Epithelial cell of proximal tubule (primary cell): Measurements from ENCODE around the gene PRRT1B. TPM values are rescaled to one million over a fixed set of nuclear protein-coding genes. Genes with fewer than 3 reads are reported as not detected.

Experiments used
- DNase-seq: peaks from one replicate; pipeline ENCODE4 v3.0.0-alpha.2; 2011; ENCODE audit warnings: low read depth
- H3K4me3 ChIP-seq: 2 replicates; pipeline ENCODE4 v1.5.1; 2011; ENCODE audit warnings: low read depth, mild to moderate bottlenecking, low read length
- CTCF ChIP-seq: conservative IDR thresholded peaks from 2 replicates; pipeline ENCODE4 v1.5.1; 2012; ENCODE audit warnings: low read depth, mild to moderate bottlenecking, low read length
- total RNA-seq: library from RNA; depleted of rRNA; stranded (reverse); fragments of >200 nt; gene quantifications from 2 replicates; pipeline ENCODE4 v1.2.3, GENCODE V29; 2015

Gene PRRT1B
- total RNA-seq, 1 donor from 2014 or later, result not detected

GRCh38 chr9:131562032-131562959 is 17.0 kb downstream of the PRRT1B start:
- DNase-seq, result no peak
- H3K4me3 ChIP-seq, result no peak overlapping the region
- TF ChIP-seq CTCF, result no peak

- DNase-seq, result no peak
- no peak overlapping the region for H3K4me3 ChIP-seq
- no peak for TF ChIP-seq CTCF
Observed at GRCh38 chr9:131565369-131565768, 20.0 kb downstream of the PRRT1B start.

GRCh38 chr9:131566158-131566557 is 20.8 kb downstream of the PRRT1B start:
- H3K4me3 ChIP-seq, result no peak overlapping the region
- no peak for DNase-seq
- TF ChIP-seq CTCF, result no peak

GRCh38 chr9:131567910-131568309 is 22.6 kb downstream of the PRRT1B start:
- DNase-seq, result no peak
- no peak overlapping the region for H3K4me3 ChIP-seq
- TF ChIP-seq CTCF, result no peak

GRCh38 chr9:131574730-131575640 is 29.7 kb downstream of the PRRT1B start:
- no peak for DNase-seq
- H3K4me3 ChIP-seq, result no peak overlapping the region
- TF ChIP-seq CTCF, result no peak

GRCh38 chr9:131575946-131576853 is 30.9 kb downstream of the PRRT1B start:
- no peak for TF ChIP-seq CTCF
- H3K4me3 ChIP-seq, result no peak overlapping the region

More at GRCh38 chr9:131575946-131576853, 30.9 kb downstream of the PRRT1B start:
- DNase-seq, result no peak
